Parathyroid adenoma (tissue), 2 donors: ENCODE results near the gene TTBK1.

Experiments
- H2AFZ ChIP-seq: fragments of 300-600 bp; sonication (generic); one replicate; pipeline ENCODE4 v1.7.0; 2017; ENCODE audit warnings: antibody characterized with exemption, mild to moderate bottlenecking
- H3K27ac ChIP-seq: fragments of 300-600 bp; sonication (generic); one replicate; pipeline ENCODE4 v1.7.0; 2017
- H3K27me3 ChIP-seq: fragments of 300-600 bp; sonication (generic); one replicate; pipeline ENCODE4 v1.7.0; 2017; ENCODE audit warnings: low read length; ENCODE audit not compliant: control insufficient read depth, insufficient read depth
- H3K36me3 ChIP-seq: fragments of 300-600 bp; sonication (generic); one replicate; pipeline ENCODE4 v1.7.0; 2017; ENCODE audit warnings: low read length; ENCODE audit not compliant: control insufficient read depth, insufficient read depth
- H3K4me1 ChIP-seq: fragments of 300-600 bp; sonication (generic); one replicate; pipeline ENCODE4 v1.7.0; 2017; ENCODE audit warnings: control low read depth
- H3K4me2 ChIP-seq: fragments of 300-600 bp; sonication (generic); one replicate; pipeline ENCODE4 v1.7.0; 2017; ENCODE audit warnings: low read length
- H3K4me3 ChIP-seq: fragments of 300-600 bp; sonication (generic); one replicate; pipeline ENCODE4 v1.7.0; 2017; ENCODE audit warnings: low read depth, low read length
- H3K79me2 ChIP-seq: fragments of 300-600 bp; sonication (generic); one replicate; pipeline ENCODE4 v1.7.0; 2017; ENCODE audit warnings: control low read depth
- H3K9ac ChIP-seq: fragments of 300-600 bp; sonication (generic); one replicate; pipeline ENCODE4 v1.7.0; 2017; ENCODE audit warnings: mild to moderate bottlenecking
- H3K9me3 ChIP-seq: fragments of 300-600 bp; sonication (generic); one replicate; pipeline ENCODE4 v1.7.0; 2017; ENCODE audit warnings: low read length; ENCODE audit not compliant: control insufficient read depth
- CTCF ChIP-seq: fragments of 300-600 bp; sonication (generic); IDR thresholded peaks from one replicate; pipeline ENCODE4 v1.7.0; 2017; ENCODE audit warnings: antibody characterized with exemption, mild to moderate bottlenecking
- donor health status: primary hyperparathyroidism.

Gene TTBK1

DNA sequence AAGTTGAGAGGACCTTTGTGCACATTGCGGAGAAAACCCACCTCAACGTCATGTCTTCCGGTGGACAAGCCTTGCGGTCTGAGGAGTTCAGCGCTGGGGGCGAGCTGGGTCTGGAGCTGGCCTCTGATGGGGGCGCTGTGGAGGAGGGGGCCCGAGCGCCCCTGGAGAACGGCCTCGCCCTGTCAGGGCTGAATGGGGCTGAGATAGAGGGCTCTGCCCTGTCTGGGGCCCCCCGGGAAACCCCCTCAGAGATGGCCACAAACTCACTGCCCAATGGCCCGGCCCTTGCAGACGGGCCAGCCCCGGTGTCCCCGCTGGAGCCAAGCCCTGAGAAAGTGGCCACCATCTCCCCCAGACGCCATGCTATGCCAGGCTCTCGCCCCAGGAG, 40.2 kb downstream of the TTBK1 start:
- Histone ChIP-seq H3K36me3 (no peaks in the 10 kb centered on the region), H3K9me3 (no peaks in the 10 kb centered on the region), H3K9ac (no peak overlapping the region), H3K4me1 (no peaks in the 10 kb centered on the region), H3K27ac (no peak overlapping the region), H3K4me3 (no peak overlapping the region), H3K27me3 (no peaks in the 10 kb centered on the region), H3K79me2 (no peaks in the 10 kb centered on the region), H2AFZ (no peak overlapping the region), H3K4me2 (no peak overlapping the region)
- no peak for TF ChIP-seq CTCF

DNA sequence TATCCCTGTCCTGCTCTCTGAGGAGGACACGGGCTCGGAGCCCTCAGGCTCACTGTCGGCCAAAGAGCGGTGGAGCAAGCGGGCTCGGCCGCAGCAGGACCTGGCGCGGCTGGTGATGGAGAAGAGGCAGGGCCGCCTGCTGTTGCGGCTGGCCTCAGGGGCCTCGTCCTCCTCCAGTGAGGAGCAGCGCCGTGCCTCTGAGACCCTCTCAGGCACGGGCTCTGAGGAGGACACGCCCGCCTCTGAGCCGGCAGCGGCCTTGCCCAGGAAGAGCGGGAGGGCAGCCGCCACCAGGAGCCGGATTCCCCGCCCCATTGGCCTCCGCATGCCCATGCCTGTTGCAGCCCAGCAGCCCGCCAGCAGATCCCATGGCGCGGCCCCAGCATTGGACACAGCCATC, 40.6 kb downstream of the TTBK1 start:
- Histone ChIP-seq H3K9ac (no peak overlapping the region), H3K4me1 (no peaks in the 10 kb centered on the region), H2AFZ (no peak overlapping the region), H3K27ac (no peak overlapping the region), H3K4me3 (no peak overlapping the region), H3K27me3 (no peaks in the 10 kb centered on the region), H3K9me3 (no peaks in the 10 kb centered on the region), H3K4me2 (no peak overlapping the region), H3K36me3 (no peaks in the 10 kb centered on the region), H3K79me2 (no peaks in the 10 kb centered on the region)
- TF ChIP-seq CTCF, result no peak

DNA sequence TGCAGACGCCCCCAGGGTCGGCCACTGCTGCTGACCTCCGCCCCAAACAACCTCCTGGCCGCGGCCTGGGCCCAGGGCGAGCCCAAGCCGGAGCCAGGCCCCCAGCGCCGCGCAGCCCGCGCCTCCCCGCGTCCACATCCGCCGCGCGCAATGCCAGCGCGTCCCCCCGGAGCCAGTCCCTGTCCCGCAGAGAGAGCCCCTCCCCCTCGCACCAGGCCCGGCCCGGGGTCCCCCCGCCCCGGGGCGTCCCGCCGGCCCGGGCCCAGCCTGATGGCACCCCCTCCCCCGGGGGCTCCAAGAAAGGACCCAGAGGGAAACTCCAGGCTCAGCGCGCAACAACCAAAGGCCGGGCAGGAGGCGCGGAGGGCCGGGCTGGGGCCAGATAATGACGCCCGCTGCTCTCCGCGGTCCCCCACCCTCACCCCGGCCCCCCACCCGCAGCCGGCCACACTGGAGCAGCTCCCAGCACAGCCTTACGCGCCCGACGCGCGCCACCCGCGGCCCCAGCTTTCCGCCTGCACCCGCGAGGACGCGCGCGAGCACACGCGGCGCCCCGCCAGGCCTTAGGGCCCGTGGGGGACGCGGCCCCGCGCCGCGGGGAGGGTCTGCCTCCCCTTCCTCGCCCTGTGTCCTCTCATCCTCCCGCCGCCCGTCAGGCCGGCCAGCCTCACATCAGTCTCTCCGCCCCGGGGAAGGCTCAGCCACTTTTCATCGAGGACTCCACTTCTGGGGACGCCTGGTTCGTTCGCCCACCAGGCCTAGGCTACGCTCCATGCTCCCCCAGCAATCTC, 41.9 kb downstream of the TTBK1 start:
- Histone ChIP-seq H3K4me3 (no peak overlapping the region), H3K27ac (no peak overlapping the region)

GRCh38 chr6:43285832-43286231, 42.6 kb downstream of the TTBK1 start:
- no peak overlapping the region for H2AFZ ChIP-seq
- H3K9me3 ChIP-seq, result no peaks in the 10 kb centered on the region
- H3K79me2 ChIP-seq, result no peaks in the 10 kb centered on the region
- H3K9ac ChIP-seq, result no peak overlapping the region
- no peaks in the 10 kb centered on the region for H3K27me3 ChIP-seq
- H3K4me2 ChIP-seq, result no peak overlapping the region
- H3K27ac ChIP-seq, result no peak overlapping the region
- no peak for TF ChIP-seq CTCF
- H3K4me3 ChIP-seq, result no peak overlapping the region
- H3K4me1 ChIP-seq, result no peaks in the 10 kb centered on the region
- H3K36me3 ChIP-seq, result no peaks in the 10 kb centered on the region

More for the DNA sequence above, 41.9 kb downstream of the TTBK1 start:
- Histone ChIP-seq H2AFZ (no peak overlapping the region), H3K79me2 (no peaks in the 10 kb centered on the region), H3K4me2 (no peak overlapping the region), H3K4me1 (no peaks in the 10 kb centered on the region), H3K9ac (no peak overlapping the region), H3K36me3 (no peaks in the 10 kb centered on the region), H3K27me3 (no peaks in the 10 kb centered on the region), H3K9me3 (no peaks in the 10 kb centered on the region)
- TF ChIP-seq CTCF, result no peak

- H3K36me3 ChIP-seq, result no peaks in the 10 kb centered on the region
- no peaks in the 10 kb centered on the region for H3K27me3 ChIP-seq
- no peak overlapping the region for H3K4me3 ChIP-seq
- H3K4me2 ChIP-seq, result no peak overlapping the region
- H2AFZ ChIP-seq, result no peak overlapping the region
- H3K79me2 ChIP-seq, result no peaks in the 10 kb centered on the region
- no peak overlapping the region for H3K9ac ChIP-seq
- TF ChIP-seq CTCF, result no peak
- no peak overlapping the region for H3K27ac ChIP-seq
- no peaks in the 10 kb centered on the region for H3K4me1 ChIP-seq
- no peaks in the 10 kb centered on the region for H3K9me3 ChIP-seq
Observed at GRCh38 chr6:43286456-43286979, 43.2 kb downstream of the TTBK1 start.
